Superior temporal gyrus (tissue), 1 donor: ENCODE measurements around the gene SLC43A2.

Source experiments
- DNase-seq: peaks from one replicate; pipeline ENCODE4 v3.0.0-alpha.2; 2016; ENCODE audit errors: extremely low spot score

SLC43A2 gene

GRCh38 chr17:1643999-1644492 lies 15.4 kb upstream of the SLC43A2 start:
- DNase-seq: no peak

- DNase-seq: no peak
Observed at GRCh38 chr17:1643293-1643998, 14.8 kb upstream of the SLC43A2 start.

DNA sequence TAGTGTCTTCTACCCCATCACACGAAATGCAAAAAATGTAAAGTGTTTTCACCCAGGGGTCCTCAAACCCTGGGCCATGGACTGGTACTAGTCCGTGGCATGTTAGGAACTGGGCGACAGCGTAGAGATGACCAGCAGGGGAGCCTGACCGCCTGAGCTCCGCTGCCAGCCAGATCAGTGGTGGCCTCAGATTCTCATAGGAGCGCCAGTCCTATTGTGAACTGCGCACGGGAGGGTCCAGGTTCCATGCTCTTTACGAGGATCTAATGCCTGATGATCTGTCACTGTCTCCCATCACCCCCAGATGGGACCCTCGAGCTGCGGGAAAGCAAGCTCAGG lies 12.4 kb upstream of the SLC43A2 start:
- no peak for DNase-seq

DNA sequence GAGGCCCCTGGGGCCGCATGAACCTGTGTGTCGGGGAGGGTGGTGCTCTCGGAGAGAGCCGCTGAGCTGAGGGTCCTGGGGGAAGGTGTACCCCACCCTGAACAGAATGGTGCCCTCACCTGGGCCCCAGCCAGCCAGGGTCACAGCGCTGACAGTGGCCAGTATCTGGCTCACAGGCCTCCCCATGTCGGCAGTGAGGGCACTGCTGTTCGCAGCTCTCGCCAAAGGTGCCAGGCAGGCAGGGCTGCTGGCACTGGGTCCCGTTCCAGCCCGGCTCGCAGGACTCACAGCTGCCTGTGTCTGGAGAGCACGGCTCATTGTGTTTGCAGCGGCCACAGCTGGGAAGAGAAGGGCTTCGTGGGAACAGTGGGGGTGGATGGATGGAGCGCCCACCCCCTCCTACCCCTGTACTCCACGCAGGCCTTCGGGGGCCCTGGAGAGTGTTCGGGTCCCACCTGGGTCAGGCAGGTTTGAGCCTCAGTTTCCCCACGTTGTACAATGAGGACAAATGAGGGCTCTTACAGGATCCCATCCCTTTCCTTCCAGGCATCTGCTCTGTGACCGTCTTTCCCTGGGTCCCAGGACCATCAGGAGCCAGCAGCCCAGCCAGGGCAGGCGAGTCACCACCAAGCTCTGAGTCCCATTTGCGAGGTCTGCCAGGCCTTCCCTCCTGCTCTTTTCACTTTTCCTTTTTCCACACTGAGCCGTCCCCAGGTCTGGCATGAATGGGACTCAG lies 11.9 kb upstream of the SLC43A2 start:
- no peak for DNase-seq

- no peak for DNase-seq
Observed at GRCh38 chr17:1639549-1640180, 11.0 kb upstream of the SLC43A2 start.

DNA sequence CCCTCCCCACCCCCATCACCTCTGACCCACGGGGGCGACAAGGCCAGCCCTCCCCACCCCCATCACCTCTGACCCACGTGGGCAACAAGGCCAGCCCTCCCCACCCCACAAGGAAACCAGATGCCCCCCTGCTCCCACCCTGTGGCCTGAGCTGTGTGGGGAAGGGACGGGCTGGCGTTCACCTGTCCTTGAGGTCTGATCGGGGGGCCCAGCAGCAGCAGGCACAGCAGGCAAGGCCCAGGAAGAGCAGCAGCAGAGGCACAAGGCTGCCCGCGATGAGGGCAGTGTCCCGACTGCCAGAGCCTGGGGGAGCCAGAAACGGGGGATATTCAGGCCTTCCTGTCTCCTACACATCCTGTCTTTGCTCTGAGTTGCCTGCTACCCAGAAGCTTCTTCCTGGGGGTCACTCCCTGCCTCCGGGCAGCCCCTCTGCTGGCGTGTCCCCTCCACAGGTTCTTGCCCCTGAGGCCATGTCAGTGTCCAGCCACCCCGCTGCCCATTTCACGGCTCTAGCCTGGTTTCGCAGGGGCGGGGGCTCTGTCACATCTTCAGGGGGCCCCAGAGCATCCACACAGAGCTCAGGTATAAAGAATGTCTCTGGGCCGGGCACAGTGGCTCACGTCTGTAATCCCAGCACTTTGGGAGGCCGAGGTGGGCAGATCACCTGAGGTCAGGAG lies 10.1 kb upstream of the SLC43A2 start:
- DNase-seq: no peak

- no peak for DNase-seq
Observed at GRCh38 chr17:1638171-1638590, 9.5 kb upstream of the SLC43A2 start.

GRCh38 chr17:1636732-1637285 lies 8.2 kb upstream of the SLC43A2 start:
- no peak for DNase-seq

DNA sequence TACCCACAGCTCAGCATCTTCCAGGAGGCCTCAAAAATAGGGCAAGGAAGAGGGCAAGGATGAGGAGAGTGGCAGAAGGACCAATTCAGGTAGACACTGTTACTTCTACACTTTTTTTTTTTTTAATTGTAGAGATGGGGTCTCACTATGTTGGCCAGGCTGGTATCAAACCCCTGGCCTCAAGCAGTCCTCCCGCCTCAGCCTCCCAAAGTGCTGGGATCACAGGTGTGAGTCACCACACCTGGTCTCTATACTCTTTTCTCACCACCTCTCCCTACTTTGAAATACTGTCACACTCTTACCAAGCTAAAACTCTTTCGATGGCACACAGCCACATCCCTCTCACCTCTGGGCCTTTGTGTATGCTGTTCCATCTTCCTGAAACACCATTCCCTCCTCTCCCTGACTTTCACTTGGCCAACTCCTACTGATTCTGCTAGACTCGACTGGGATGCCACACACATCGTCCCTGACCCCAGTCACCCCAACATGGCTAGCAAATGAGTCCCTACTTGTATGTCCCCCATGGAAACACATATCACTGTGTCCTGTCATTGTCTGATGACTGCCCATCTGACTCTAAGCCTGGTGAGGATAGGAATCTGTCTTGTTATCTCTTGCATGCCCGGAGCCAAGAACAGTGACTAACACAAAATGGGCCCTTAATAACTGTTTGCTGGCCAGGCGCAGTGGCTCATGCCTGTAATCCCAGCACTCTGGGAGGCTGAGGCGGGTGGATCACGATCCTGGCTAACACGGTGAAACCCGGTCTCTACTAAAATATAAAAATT lies 7.2 kb upstream of the SLC43A2 start:
- no peak for DNase-seq

DNA sequence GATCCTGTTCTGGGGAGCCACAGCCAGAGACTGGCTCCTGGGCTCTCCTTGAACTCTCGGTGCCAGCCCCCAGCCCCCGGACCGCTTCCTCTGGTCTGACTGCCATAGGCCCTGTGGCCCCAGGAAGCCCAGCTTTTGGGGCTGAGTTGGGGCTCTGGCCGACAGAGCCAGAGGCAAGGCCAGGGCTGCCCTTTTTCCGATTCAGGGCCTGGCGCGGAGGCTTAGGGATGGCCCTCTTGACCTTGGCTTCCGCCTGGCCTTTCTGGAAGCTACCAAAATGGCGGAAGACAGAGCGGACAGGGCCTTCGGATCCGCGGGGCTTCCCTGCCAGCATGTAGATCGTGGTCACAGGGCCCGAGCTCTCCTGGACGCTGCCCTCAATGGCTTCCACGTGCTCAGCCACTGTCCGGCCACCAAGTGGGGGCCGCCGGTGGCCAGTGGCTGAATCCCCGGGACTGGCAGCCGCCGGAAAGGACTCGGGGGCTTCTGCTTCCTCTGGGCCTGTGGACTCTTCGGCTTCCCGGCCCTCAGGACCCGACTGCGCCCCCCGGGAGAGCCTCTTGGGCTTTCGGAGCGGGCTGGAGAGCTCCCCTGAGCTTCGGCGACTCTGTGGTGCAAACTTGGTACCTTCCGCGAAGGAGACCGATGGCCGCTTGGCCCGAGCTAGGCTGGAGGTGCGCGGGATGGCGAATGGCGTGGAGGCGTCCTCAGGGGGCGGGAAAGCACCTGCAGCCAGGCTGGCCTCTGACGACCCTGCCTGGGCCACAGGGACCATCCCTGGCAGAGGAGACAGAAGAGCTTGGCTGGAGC lies 6.4 kb upstream of the SLC43A2 start:
- no peak for DNase-seq

DNA sequence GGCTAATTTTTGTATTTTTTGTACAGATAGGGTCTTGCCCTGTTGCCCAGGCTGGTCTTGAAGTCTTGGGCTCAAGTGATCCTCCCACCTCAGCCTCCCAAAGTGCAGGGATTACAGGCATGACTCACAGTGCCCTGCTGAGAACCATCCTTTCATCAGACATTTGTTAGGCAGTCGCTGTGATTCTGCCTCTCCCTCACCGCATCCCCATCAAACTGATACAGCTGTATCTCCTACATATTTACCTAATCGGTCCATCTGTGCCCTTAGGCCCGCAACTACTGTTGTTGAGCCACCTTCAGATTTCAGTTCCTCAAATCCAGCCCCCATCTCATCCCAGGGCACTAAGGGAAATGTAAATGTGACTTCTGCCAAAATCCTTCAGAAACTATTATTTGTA lies 2.0 kb upstream of the SLC43A2 start:
- DNase-seq: no peak

DNA sequence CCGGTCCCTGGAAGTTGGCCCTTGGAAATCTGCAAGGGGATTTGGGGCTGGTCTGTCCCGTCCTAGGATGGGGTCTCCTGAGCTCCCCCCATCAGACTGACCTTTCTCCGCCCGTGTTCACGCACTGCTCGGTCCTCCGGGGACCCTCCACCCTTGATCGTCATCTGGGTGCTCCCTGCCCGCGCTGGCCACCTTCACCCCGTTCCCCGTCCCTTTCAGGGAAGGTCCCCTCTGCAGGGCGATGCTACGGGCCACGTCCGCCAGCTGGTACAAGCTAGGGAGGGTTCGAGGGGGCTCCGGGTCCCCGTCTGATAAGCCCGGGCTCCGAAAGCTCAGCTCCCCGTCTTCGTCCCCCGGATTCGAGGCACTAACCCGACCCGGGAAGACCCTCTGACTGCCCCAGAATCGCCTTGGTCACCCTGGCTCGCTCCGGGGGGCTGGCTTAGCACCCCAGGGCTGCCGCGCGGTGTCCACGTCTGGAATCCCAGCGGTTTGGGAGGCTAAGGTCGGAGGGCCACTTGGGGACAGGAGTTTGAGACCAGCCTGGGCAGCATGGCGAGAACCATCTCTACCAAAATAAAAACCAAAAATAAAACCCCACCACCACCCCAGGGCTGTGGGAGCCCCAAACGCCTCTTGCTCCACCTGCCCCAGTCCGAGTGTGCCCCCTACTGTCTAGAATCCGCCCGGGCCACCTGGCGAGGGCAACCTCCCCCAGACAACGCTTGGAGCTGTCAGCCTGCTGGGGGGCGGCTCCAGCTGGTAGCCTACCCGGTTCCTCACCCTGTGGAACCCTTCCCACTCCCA lies 1.1 kb upstream of the SLC43A2 start:
- no peak for DNase-seq

GRCh38 chr17:1628856-1629503 lies 346 bp upstream of the SLC43A2 start:
- peak; percentile 95 for DNase-seq

- DNase-seq: no peak
Observed at GRCh38 chr17:1627182-1627981, 1.3 kb downstream of the SLC43A2 start.

DNA sequence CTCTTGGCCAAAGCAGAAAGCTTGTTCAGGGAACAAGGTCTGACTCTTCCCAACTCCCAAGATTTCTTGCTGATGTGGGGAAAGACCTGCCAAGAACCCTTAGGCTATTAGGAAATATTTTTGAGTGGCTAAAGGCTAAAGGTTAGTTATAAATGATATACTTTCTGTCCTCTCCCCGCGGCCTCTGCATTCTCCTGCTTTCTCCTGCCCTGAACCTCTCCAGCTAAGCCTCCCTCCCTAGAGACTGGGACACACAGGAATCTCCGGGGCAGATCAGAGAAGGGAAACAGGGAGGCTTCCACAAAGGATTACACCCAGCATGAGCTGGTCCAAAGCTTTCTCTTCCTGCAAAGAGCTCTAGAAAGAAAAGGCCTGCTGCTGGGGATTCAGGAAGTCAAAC lies 2.3 kb downstream of the SLC43A2 start:
- no peak for DNase-seq

DNA sequence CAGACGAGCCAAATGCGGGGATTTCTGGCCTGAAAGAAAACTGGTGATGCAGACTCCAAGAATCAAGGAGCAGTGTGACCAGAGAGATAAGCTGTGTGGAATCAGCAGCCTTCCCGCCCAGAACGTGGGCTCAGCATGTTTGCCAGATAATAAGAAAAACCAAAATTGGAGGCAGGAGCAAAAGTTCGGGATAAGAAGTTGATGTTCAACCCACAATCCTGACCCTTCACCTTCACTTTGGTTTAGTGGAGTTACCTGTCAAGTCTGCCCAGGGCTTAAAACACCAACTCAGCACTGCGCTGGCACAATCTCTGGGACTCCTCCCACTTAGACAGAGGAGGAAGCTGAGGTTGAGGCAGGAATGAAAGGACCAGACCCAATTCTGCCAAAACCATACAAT lies 3.1 kb downstream of the SLC43A2 start:
- no peak for DNase-seq

GRCh38 chr17:1625053-1625452 lies 3.6 kb downstream of the SLC43A2 start:
- DNase-seq: no peak

DNA sequence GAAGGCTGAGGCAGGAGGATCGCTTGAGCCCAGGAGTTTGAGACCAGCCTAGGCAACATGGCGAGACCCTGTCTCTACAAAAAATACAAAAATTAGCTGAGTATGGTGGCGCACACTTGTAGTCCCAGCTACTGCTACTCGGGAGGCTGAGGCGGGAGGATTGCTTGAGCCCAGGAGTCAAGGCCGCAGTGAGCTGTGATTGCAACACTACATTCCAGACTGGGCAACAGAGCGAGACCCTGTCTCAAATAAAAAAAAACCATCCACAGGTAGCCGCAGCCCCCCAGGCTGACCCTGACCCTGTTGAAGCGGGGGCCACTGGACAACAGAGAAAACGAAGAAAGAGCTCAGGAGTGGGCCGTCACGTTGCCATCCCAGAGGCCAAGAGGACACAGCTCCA lies 4.0 kb downstream of the SLC43A2 start:
- no peak for DNase-seq
